Stimulated activated CD4-positive, alpha-beta T cell treated with anti-CD3 and anti-CD28 coated beads, Interleukin-4, amount 100 ng/mL, for 1 hour (primary cell): ENCODE results near the gene PPHLN1.
"Not testable (repeated sequence)": the region's sequence is repeated elsewhere in the genome, so short reads cannot be mapped to it uniquely, and the experiment has no call there.

Experiments
- DNase-seq: peaks from one replicate; pipeline ENCODE4 v3.0.0-alpha.2; 2020

PPHLN1 gene

GRCh38 chr12:42323856-42324255 is 2.1 kb upstream of the PPHLN1 start:
- no peak for DNase-seq

DNA sequence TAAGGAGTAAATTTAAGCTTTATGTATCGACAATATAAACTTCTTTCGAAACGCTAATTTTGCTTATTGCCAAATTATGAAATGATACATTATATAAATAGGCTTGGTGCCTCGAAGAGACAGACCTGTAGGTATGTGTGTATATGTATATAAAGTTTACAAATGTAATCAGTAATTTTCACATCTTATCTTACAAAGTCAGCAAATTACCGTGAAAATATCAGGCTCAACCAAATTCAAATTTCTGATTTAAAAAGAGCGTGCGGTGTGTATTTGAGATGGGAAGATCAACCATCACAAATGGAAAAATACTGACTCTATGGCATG is 678 bp upstream of the PPHLN1 start:
- DNase-seq: no peak

- no peak for DNase-seq
Measured at GRCh38 chr12:42326541-42327226, 717 bp downstream of the PPHLN1 start.

DNA sequence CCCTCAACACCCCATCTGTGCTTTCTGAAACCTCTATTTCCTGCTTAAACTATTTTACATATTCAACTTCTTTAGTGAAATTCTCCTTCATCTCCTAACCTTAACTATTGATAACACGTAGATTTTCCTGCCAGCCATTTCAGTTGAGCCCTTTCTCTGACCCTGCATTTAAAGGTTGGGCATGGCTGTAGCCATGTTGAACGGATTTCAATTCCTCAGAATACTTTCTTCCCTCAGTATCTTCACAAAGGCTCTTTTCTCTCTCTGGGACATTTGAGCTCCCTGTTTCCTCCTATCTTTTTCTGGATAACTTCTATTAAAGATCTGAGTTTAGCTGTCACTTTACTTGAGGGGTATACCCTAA is 1.2 kb downstream of the PPHLN1 start:
- no peak for DNase-seq

GRCh38 chr12:42330097-42330496 is 4.1 kb downstream of the PPHLN1 start:
- not testable (repeated sequence) for DNase-seq

DNA sequence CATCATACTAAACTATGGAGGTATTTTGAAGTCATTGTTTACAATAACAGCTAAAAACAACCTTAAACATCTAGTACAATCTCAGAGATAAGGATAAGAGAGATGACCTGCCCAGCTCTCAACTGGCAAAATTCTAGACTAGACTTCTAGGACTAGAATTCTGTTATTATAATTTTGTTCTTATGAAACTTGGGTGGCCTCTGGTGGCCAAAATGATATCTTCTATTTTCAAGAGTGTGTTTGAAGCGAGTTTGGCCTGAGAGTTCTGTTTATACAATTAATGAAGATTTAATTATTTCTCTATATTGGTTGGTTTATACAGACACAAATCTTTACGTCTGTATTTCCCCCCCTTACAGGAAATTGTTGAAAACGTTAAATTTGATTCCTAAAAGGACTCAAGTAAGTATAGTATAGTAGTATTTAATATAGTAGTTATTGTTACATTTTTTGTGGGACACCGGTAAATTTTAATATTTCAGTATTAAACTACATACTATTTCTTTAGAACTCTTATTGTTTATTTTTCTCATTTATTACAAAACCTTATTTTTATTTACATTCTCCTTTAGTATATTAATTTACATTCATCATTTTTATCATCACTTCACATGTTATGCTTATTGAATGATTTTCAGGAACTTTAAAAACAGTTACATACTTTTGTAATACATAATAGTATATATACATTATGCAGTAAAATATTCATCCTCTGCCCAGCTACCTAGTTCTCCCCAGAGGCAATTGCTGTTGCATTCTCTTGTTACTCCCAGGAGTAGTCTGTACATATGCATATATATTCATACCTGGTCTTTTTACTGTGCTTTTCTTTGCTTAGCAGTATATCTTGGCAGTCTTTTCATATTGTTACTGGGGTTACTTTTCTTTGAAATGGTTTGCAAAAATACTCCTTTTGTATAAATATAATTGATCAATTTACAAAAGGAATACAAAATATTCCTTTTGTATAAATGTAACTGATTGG is 6.6 kb downstream of the PPHLN1 start:
- DNase-seq: no peak

DNA sequence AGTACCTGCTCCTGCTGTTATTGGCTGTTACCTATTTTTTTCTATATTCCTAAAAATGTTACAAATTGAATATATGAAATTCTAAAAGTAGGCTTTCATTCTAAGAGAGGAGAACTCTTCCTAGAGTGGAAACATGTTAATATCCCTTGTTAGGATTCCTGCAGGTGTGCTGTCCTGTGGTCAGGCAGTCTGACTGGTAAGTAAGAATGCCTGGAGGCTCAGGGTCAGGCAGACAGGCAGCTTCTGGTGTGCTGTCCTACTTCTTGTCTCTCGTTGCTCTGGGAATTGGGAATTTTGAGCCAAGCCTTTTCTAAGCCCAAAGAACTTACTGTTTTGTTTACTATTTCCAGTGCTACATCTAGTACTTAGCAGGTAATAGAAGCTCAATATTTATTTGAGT is 10.3 kb downstream of the PPHLN1 start:
- no peak for DNase-seq

DNA sequence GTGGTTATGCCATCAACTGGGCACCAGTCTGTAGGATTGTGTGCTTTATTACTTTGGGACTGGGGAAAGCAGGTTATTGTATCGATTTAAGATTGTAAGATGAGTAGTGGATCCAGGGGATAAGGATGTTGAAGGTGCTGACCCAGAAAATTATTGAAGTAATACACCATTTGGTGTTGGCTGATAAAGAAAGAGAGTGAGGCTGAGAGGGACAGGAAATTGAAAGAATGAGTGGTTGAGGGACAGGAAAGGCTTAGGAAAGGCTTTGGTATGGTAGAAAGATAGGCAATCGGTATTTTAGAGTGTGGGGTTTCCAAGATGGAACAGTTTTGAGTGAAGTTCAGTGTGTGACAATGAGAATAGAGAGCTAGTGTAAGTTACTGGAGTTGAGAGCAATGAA is 12.3 kb downstream of the PPHLN1 start:
- no peak for DNase-seq

DNA sequence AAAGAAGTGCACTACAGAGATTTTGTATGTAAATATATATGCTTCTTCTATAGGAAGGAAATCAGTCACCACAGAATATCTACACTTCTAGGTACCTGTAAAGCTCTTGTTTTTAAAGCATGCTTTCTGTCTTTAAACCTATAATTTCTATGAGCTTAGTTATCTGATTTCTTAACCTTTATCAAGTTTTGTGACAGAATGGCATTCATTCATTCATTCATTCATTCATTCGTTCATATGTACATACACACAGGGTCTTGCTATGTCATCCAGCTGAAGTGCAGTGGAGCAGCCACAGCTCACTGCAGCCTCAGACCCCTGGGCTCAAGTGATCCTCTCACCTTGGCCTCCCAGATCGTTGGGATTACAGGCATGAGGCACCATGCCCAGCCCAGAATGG is 16.1 kb downstream of the PPHLN1 start:
- DNase-seq: no peak

- no peak for DNase-seq
Measured at GRCh38 chr12:42343721-42344120, 17.8 kb downstream of the PPHLN1 start.

DNA sequence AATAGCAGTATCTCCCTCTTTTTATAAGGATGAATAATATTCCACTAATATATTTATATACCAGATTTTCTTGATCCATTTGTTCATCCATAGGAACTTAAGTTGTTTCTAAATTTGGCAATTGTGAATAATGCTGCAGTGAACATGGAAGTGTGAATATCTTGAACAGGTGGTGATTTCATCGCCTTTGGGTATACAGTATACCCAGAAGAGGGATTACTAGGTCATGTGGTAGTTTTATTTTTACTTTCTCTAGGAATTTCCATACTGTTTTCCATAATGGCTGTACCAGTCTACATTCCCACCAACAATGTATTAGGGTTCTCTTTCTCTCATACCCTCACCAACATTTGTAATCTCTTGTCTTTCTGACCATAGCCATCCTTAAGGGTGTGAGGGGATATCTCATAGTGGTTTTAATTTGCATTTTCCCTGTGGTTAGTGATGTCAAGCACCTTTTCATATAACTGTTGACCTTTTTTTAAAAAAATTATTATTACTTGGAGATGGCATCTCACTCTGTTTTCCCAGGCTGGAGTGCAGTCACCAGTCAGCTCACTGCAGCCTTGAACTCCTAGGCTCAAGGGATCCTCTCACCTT is 20.5 kb downstream of the PPHLN1 start:
- DNase-seq: no peak

- not testable (repeated sequence) for DNase-seq
Measured at GRCh38 chr12:42349119-42350020, 23.4 kb downstream of the PPHLN1 start.

GRCh38 chr12:42350021-42350407 is 24.0 kb downstream of the PPHLN1 start:
- not testable (repeated sequence) for DNase-seq

GRCh38 chr12:42356344-42356743 is 30.4 kb downstream of the PPHLN1 start:
- no peak for DNase-seq

- no peak for DNase-seq
Measured at GRCh38 chr12:42360747-42361403, 34.9 kb downstream of the PPHLN1 start.

- no peak for DNase-seq
Measured at GRCh38 chr12:42361909-42362646, 36.1 kb downstream of the PPHLN1 start.

DNA sequence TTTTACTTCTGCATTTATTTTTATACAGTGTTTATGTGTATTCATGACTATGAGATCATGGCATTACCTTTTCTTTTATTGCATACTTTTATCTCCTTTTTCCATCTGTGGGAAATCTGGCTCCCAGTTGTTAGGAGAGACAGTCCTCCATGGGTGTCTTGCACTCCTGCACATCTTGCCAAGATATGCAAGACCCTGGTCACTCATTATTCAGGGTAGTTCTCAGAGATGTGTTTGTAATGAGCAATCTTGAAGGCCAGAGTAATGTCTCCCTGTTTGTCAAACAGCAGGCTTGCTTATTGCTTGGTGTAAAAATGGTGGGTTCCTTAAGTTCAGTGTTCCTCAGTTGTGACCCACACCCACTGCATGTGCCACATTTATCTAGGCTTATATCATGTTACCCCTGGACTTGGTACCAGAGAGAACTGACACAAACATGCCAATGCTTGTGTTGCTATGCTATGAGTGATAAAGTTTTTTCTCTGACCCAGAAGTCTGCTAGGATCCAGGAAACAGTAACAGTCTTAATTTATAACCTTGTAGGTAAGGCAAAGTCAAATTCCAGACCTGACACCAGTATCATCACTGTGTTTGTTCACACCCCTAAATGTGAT is 36.8 kb downstream of the PPHLN1 start:
- DNase-seq: no peak

DNA sequence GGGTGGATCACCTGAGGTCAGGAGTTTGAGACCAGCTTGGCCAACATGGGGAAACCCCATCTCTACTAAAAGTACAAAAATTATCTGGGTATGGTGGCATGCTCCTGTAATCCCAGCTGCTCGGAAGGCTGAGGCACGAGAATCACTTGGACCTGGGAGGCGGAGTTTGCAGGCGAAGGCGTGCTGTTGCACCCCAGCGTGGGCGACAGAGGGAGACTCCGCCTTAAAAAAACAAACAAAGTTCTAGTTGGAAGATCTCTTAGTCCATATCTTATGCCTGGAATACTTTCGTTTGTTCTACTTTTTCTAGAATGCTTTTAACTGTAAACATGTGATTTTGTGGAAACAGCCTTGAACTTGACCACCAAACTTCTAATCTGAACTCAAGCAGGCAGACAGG is 38.7 kb downstream of the PPHLN1 start:
- DNase-seq: no peak

- no peak for DNase-seq
Measured at GRCh38 chr12:42365486-42365885, 39.5 kb downstream of the PPHLN1 start.

DNA sequence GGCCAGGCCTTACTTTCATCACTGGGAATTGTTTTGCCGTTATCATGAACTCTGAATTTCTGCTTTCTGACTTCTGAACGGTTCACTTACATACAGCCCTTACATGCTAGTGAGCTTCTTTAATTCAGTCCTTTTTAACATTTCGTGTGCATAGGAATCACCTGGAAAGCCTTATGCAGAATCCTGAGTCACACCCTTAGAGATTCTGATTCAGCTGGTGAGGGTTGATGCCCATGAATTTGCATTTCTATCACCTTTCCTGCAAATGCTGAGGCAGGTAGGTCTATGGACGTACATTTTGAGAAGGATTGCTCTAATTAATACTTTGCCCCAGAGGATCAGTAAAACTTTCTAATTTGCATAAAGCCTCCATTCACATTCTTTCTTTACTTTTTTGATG is 44.0 kb downstream of the PPHLN1 start:
- DNase-seq: no peak

- no peak for DNase-seq
Measured at GRCh38 chr12:42372154-42372791, 46.3 kb downstream of the PPHLN1 start.
